PC-3 (cell line): ENCODE results near the gene GLT6D1.

Source experiments
- CTCF ChIP-seq: fragments of 300-600 bp; sonication (generic); conservative IDR thresholded peaks from 2 replicates; pipeline ENCODE4 v1.5.1; 2017; ENCODE audit warnings: antibody characterized with exemption, low read depth, mild to moderate bottlenecking, low read length
- EZH2phosphoT487 ChIP-seq: fragments of 300-600 bp; sonication (generic); IDR thresholded peaks from 2 replicates; pipeline ENCODE4 v1.6.1; 2018; ENCODE audit warnings: mild to moderate bottlenecking, antibody characterized with exemption, low read length, borderline replicate concordance

DNA sequence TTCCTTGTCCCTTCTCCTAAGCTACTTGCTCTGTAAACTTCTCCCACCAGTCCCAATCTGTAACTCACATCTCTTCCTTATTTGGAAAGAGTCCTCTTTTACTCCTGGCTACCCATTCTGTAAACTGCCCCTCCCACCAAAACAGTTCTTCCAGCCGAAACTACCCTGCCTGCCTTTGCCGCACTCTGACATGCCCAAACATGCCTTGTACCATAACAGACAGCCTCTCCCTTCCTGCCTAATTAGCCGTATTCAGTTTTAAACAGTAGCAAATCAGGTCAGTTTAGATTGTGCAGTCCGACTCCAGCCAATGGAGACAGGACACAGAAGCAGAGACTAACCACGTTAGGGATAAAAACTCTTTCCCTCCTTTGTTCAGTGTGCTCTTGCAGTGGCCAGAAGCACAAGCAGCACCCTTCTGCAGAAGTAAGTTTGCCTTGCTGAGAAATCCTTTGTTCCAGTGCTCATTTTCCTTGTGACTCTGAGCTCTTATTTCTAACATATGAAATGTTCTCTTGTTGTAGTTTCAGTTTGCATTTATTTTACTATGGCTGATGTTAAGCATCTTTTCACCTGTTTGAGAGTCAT lies 5.4 kb upstream of the GLT6D1 start:
- TF ChIP-seq CTCF: no peak
- no peak for TF ChIP-seq EZH2phosphoT487
